Pulmonary artery endothelial cell (primary cell): Measurements from ENCODE around the gene PKN1. TPM values are rescaled to one million over a fixed set of nuclear protein-coding genes. Genes with fewer than 3 reads are reported as not detected.
A peak's percentile ranks its signal among the peaks of the same experiment; 100 is the strongest.
"Not testable (repeated sequence)": the region's sequence is repeated elsewhere in the genome, so short reads cannot be mapped to it uniquely, and the experiment has no call there.

Experiments
- DNase-seq: peaks from one replicate; pipeline ENCODE4 v3.0.0-alpha.2; 2011; ENCODE audit warnings: low read depth, low spot score
- total RNA-seq: library from RNA; depleted of rRNA; stranded (reverse); fragments of >200 nt; gene quantifications from 2 replicates; pipeline ENCODE4 v1.2.3, GENCODE V29; 2014

The PKN1 gene
- total RNA-seq, 1 donor from 2014 or later = 291 TPM

- no peak for DNase-seq
Measured at GRCh38 chr19:14430712-14431111, 2.4 kb upstream of the PKN1 start.

GRCh38 chr19:14433554-14434501 is 722 bp downstream of the PKN1 start:
- DNase-seq = no peak

- DNase-seq = peak; percentile 39
Measured at GRCh38 chr19:14434543-14435319, 1.6 kb downstream of the PKN1 start.

GRCh38 chr19:14435320-14436050 is 2.4 kb downstream of the PKN1 start:
- DNase-seq = no peak

- DNase-seq = no peak
Measured at GRCh38 chr19:14437578-14438140, 4.6 kb downstream of the PKN1 start.

- DNase-seq = no peak
Measured at GRCh38 chr19:14439014-14439413, 5.9 kb downstream of the PKN1 start.

- no peak for DNase-seq
Measured at GRCh38 chr19:14440049-14440448, 6.9 kb downstream of the PKN1 start.

- DNase-seq = no peak
Measured at GRCh38 chr19:14441041-14441938, 8.2 kb downstream of the PKN1 start.

GRCh38 chr19:14442891-14443631 is 10.0 kb downstream of the PKN1 start:
- no peak for DNase-seq

- no peak for DNase-seq
Measured at GRCh38 chr19:14443632-14444216, 10.6 kb downstream of the PKN1 start.

- DNase-seq = no peak
Measured at GRCh38 chr19:14446336-14447036, 13.4 kb downstream of the PKN1 start.

- DNase-seq = no peak
Measured at GRCh38 chr19:14449321-14449720, 16.2 kb downstream of the PKN1 start.

GRCh38 chr19:14450168-14450874 is 17.2 kb downstream of the PKN1 start:
- no peak for DNase-seq

GRCh38 chr19:14450876-14451275 is 17.8 kb downstream of the PKN1 start:
- no peak for DNase-seq

GRCh38 chr19:14452303-14452702 is 19.2 kb downstream of the PKN1 start:
- not testable (repeated sequence) for DNase-seq

GRCh38 chr19:14459703-14460102 is 26.6 kb downstream of the PKN1 start:
- no peak for DNase-seq

GRCh38 chr19:14460935-14461334 is 27.8 kb downstream of the PKN1 start:
- no peak for DNase-seq

- not testable (repeated sequence) for DNase-seq
Measured at GRCh38 chr19:14462401-14462800, 29.3 kb downstream of the PKN1 start.
